ENCODE data around the gene FRMD5.

FRMD5 gene

GRCh38 chr15:43920254-43920600 lies 274.8 kb downstream of the FRMD5 start:
- no peak for DNase-seq (ENCODE audit: low read depth)
- TF ChIP-seq, protein P1, sequence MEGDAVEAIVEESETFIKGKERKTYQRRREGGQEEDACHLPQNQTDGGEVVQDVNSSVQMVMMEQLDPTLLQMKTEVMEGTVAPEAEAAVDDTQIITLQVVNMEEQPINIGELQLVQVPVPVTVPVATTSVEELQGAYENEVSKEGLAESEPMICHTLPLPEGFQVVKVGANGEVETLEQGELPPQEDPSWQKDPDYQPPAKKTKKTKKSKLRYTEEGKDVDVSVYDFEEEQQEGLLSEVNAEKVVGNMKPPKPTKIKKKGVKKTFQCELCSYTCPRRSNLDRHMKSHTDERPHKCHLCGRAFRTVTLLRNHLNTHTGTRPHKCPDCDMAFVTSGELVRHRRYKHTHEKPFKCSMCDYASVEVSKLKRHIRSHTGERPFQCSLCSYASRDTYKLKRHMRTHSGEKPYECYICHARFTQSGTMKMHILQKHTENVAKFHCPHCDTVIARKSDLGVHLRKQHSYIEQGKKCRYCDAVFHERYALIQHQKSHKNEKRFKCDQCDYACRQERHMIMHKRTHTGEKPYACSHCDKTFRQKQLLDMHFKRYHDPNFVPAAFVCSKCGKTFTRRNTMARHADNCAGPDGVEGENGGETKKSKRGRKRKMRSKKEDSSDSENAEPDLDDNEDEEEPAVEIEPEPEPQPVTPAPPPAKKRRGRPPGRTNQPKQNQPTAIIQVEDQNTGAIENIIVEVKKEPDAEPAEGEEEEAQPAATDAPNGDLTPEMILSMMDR (IDR thresholded peaks at IDR 0.05; ENCODE audit: control insufficient read depth, extremely low read depth, insufficient read depth), result no peak
- H3K4me3 ChIP-seq (ENCODE audit: low read depth, low read length), result no peak overlapping the region

DNA sequence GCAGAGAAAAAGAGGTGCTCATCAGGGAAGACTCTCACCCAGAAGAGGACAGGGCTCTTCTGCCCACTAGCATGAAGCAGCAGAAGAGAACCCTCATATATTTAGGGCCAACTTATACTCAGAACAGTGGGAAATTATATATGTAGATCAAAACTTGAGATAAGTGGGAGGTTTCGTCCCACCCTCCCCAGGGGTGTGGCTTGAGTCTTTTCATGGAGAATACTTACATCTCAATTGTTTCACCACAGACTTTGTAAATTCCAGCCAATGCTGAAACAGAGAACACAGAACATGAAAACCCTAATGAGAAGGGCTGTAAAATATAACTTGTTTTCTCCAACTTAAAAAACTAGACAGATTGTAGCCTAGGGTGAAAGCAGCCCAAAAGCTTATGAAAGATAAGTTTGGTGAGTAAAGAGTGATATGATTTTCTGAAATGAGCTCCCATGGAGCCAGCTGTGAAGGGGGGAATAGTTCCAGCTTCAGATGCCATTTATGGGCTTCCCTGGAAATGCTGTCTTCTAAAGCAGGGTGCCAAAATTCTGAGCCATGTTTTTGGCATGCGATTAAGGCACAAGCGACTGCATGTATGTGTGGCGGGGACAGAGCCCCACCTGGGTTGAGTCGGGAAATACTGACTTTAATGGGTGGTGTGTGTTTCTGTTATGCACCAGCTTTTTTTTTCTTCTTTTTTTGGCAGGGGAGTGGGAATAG lies 275.4 kb downstream of the FRMD5 start:
- TF ChIP-seq, protein P1 (IDR thresholded peaks at IDR 0.05; ENCODE audit: control insufficient read depth, extremely low read depth, insufficient read depth), result no peak
- no peak for DNase-seq (ENCODE audit: low read depth)
- H3K4me3 ChIP-seq (ENCODE audit: low read depth, low read length), result no peak overlapping the region

DNA sequence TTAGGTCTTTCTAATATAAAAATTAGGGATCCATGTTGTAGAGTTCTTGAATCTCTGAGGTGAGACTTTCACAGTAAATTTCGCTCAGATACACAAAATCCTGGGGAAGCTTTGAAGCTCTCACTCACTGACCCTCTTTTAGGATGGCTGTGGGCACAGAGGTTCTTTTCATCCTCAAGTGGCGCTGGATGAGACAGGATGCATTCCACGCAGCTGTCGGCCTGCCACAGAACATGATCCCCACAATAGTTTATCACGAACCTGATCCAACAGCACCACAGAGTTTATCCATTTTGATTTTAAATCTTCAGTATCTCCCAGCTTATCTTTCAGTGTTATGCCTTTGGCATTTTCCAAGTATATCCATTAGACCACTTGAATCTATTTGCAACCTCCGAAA lies 276.4 kb downstream of the FRMD5 start:
- TF ChIP-seq, protein P1 (IDR thresholded peaks at IDR 0.05; ENCODE audit: control insufficient read depth, extremely low read depth, insufficient read depth), result no peak
- DNase-seq (ENCODE audit: low read depth), result no peak
- H3K4me3 ChIP-seq (ENCODE audit: low read depth, low read length), result no peak overlapping the region

- no peak for DNase-seq (ENCODE audit: low read depth)
- no peak overlapping the region for H3K4me3 ChIP-seq (ENCODE audit: low read depth, low read length)
- TF ChIP-seq, protein P1 (IDR thresholded peaks at IDR 0.05; ENCODE audit: control insufficient read depth, extremely low read depth, insufficient read depth), result no peak
These were observed 278.8 kb downstream of the FRMD5 start for GRCh38 chr15:43916326-43916660.

DNA sequence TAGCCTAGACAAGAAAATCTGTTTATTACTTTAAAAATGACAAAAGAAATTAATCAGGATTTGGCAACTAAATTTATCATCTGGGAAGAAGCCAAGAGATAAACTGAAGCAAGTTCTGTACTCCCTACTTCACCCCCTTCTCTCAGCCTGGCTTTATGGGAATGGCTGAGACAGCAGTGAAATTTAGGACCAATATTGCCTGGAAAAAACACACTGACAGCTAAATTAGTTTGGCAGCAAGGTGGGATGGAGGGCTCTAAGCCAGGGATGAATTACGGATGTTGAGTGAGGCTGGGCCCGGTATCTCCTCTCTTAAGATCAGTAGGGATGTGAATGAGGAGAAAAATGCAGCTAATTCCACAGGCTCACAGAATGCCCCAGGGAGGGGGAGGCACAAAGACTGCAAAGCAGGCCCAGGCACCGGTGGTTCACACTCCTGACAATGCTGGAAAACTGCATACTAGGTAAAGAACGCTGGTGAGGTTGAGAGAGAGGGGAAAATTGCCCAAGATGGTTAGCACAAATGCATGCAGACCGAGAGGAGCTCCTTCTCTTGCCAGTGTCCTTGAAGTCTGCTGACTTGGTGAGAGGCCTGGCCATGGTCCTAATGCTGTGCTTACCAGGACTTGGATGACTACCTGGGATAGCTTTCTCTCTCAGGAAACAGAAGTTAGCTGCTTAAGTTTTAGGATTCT lies 279.3 kb downstream of the FRMD5 start:
- TF ChIP-seq, protein P1 (IDR thresholded peaks at IDR 0.05; ENCODE audit: control insufficient read depth, extremely low read depth, insufficient read depth), result no peak
- no peak overlapping the region for H3K4me3 ChIP-seq (ENCODE audit: low read depth, low read length)
- DNase-seq (ENCODE audit: low read depth), result no peak

- DNase-seq (ENCODE audit: low read depth), result no peak
- H3K4me3 ChIP-seq (ENCODE audit: low read depth, low read length), result no peak overlapping the region
- TF ChIP-seq, protein P1 (IDR thresholded peaks at IDR 0.05; ENCODE audit: control insufficient read depth, extremely low read depth, insufficient read depth), result no peak
These were observed 281.1 kb downstream of the FRMD5 start for GRCh38 chr15:43913941-43914340.
